HG02610 (cell line): ENCODE data around the gene TAF4.

Source experiments
- ATAC-seq: cut with Tn5 transposase; IDR thresholded peaks from one replicate; pipeline ENCODE4 v1.9.1; 2021; ENCODE audit warnings: mild to moderate bottlenecking, moderate library complexity; ENCODE audit not compliant: unreplicated experiment

TAF4 gene

GRCh38 chr20:61935926-61936700 is 129.6 kb downstream of the TAF4 start:
- ATAC-seq: no peak

- no peak for ATAC-seq
These were observed 130.8 kb downstream of the TAF4 start for GRCh38 chr20:61934716-61935530.

GRCh38 chr20:61933951-61934715 is 131.5 kb downstream of the TAF4 start:
- no peak for ATAC-seq

GRCh38 chr20:61933481-61933950 is 132.2 kb downstream of the TAF4 start:
- no peak for ATAC-seq

- ATAC-seq: no peak
These were observed 132.8 kb downstream of the TAF4 start for GRCh38 chr20:61932711-61933480.

GRCh38 chr20:61932199-61932592 is 133.5 kb downstream of the TAF4 start:
- ATAC-seq: no peak

GRCh38 chr20:61931476-61932198 is 134.0 kb downstream of the TAF4 start:
- ATAC-seq: no peak

GRCh38 chr20:61930776-61931475 is 134.8 kb downstream of the TAF4 start:
- ATAC-seq: no peak

- no peak for ATAC-seq
These were observed 135.6 kb downstream of the TAF4 start for GRCh38 chr20:61929971-61930666.

GRCh38 chr20:61929561-61929960 is 136.1 kb downstream of the TAF4 start:
- no peak for ATAC-seq

GRCh38 chr20:61927826-61928541 is 137.7 kb downstream of the TAF4 start:
- ATAC-seq: no peak

- no peak for ATAC-seq
These were observed 138.4 kb downstream of the TAF4 start for GRCh38 chr20:61927193-61927825.

GRCh38 chr20:61926796-61927192 is 138.9 kb downstream of the TAF4 start:
- no peak for ATAC-seq

- no peak for ATAC-seq
These were observed 139.4 kb downstream of the TAF4 start for GRCh38 chr20:61926253-61926613.

- ATAC-seq: no peak
These were observed 140.0 kb downstream of the TAF4 start for GRCh38 chr20:61925555-61926252.

GRCh38 chr20:61924858-61925554 is 140.7 kb downstream of the TAF4 start:
- ATAC-seq: no peak
